SKM-1 (cell line): ENCODE measurements around the gene FCGR2B.
"Not testable (repeated sequence)": the region's sequence is repeated elsewhere in the genome, so short reads cannot be mapped to it uniquely, and the experiment has no call there.

Experiments
- DNase-seq: peaks from one replicate; lab custom pipeline; 2025; ENCODE audit not compliant: unreplicated experiment; lab: John Stamatoyannopoulos, UW

FCGR2B gene

GRCh38 chr1:161647507-161648360 is 15.2 kb upstream of the FCGR2B start:
- DNase-seq, result not testable (repeated sequence)

DNA sequence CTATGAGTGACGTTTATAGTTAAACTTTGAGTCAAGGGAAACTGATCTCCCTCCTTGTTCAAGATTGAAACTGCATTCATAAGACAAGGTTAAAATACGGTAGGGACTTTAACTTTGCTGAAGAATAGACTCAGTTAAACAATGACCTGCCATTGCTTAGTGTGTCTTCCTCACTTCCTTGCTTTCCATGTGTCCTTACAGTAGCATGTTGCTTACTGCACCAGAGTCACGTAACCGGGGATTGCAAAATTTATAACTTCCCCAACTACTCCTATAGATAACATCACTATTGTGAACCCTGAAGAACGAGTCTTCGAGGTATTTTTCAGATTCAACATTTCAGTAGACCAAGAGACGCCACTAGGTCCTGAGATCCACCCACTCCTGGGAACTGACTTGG is 9.4 kb upstream of the FCGR2B start:
- DNase-seq, result not testable (repeated sequence)

DNA sequence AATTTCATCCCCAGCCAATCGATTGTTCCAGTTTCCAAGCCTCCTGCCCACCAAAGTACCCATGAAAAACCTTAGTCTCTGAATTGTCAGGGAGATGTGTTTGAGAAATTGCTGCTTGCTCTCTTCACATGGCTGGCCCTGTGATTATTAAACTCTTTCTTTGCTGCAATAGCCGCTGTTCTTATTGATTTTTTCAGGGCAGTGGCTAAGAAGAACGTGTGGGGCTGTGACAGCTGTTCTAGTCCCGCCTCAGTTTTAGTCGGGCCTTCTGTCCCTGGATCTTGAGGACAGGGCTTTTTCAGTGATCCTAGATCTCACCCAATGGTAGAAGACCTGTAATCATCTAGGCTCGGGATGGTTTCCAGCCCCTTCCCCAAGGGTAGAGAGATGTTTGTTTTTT is 9.0 kb upstream of the FCGR2B start:
- not testable (repeated sequence) for DNase-seq

GRCh38 chr1:161658524-161658923 is 4.4 kb upstream of the FCGR2B start:
- not testable (repeated sequence) for DNase-seq

DNA sequence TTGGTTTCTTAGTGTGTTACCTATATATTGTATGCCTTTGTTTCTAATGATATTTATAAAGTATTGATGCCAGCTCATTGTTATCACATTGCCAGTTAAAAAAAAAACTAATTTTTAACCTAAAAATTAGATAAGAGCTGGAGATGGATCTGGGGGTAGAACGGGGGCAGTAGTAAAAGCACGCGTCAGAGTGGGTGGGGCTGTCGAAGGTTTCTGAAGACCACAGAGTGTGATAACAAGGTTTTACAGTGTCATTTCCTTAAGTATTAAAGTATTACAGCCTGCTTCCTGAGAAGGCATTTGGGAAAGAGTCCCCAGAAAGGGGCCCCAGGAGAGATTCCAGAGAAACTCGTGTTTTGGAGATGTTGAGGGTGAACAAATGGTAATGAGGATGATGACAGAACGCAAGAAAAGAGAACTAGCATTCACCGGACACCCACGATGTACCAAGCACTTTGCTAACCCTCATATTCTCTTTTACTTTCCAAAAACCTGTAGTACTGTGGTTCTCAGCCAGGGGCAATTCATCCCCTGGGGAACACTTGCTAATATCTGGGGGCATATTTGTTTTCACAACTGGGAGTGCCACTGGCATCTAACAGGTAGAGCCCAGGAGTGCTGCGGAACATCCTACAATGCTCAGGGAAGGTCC is 1.2 kb upstream of the FCGR2B start:
- not testable (repeated sequence) for DNase-seq

DNA sequence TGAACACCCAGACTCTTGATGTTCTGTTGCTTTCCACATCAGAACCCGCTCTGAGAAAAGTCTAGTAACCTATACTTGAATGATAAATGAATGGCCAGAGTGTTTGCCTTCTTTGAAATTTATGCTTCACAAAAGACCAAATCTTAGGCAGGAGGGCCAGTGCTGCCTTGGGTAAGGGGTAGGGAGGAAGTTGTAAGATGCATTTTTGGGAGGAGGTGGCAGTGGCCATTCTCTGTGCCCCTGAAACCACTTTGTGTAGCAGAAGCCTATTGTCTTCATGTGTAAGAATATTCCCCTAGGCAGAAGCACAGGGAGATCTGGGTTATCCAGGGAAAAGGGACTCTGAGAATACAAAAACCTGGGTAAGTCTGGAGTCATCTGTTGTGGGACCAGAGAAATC is 626 bp downstream of the FCGR2B start:
- DNase-seq, result not testable (repeated sequence)

DNA sequence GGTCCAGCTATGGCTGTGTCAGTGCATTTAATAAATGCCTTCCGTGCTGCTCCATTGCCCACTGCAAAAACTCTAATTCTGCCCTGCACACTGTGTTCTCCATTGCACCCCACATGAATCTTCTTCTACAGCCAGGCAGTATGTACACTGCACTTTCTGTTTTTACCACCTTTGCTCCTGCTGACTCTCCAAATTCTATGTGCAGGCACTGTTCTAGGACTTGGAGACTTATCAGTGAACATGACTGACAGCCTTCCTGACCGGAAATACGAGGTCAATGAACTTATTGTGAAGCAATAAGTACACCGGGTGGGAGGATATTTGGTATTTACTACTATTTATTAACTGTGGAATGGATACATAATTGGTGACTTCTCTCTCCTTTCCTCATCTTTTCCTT is 1.7 kb downstream of the FCGR2B start:
- not testable (repeated sequence) for DNase-seq

DNA sequence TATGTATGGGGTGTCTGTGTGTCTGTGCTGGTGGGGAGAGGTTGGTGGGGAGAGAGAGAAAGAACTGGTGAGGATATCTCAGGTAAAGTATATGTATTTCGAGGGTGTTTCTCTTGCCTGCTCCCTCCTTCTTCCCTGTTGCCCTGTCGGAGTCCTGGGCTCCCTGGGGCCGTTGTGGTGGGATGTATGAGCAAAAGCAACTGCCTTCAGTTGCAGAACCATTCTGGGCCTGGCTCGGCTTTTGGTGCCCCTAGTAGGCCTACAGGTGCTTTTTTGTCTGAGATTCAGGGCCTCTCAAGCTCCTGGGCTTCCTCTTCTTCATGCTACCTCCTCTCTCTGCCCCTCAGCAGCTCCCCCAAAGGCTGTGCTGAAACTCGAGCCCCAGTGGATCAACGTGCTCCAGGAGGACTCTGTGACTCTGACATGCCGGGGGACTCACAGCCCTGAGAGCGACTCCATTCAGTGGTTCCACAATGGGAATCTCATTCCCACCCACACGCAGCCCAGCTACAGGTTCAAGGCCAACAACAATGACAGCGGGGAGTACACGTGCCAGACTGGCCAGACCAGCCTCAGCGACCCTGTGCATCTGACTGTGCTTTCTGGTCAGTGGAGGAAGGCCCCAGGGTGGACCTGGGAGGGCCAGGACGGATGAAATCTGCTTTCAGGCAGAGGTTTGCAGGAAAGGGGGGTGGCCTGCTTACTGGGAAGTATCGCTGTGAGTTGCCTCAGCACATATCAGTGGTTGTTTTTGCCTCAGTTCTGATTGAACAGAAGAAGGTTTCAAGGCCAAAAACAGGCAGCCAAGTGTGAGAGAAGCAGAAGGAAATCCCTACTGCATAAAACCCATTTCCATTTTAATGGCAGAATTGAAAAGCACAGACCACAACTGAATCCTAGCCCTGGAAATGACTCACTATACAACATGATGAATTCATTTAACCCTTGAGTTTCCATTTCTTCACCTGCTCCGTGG is 8.4 kb downstream of the FCGR2B start:
- not testable (repeated sequence) for DNase-seq

DNA sequence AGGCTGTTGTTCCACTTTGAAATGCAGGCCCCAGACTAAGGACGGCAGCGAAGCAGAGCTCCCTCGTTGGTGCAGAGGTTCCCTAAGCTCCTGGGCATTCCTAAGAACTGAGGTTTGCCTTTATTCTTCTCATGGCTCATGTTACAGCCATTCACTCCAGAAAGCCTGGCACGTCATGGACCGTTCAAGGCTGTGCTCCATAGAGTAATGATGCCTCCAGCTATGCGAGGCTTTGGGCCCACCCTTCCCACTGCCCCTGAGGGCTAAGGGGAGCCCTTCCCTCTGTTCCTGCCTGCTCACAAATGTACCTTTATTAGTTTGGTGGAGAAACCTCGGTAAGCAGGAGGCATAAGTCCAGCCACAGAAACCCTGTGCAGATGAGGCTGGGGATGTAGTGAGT is 10.5 kb downstream of the FCGR2B start:
- DNase-seq, result not testable (repeated sequence)

DNA sequence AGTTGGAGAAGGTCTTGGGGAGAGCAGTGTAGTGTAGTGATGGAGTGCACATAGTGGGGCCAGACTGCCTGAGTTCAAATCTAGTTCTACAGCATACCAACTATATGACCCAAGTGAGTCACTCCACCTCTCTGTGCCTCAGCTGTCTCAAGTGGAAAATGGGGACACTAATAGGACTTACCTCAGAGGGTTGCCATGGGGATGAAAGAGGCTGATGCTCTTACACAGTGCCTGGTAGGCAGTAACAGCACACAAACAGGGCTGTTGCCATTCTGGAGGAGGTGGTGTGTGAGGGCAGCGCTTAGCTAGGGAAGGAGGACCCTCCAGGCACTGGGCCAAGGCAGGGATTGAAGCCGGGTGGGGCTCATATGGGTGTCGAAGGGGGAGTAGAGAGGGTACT is 11.5 kb downstream of the FCGR2B start:
- not testable (repeated sequence) for DNase-seq

- not testable (repeated sequence) for DNase-seq
Measured at GRCh38 chr1:161674908-161675307, 12.0 kb downstream of the FCGR2B start.

- DNase-seq, result no peak
Measured at GRCh38 chr1:161676441-161676840, 13.5 kb downstream of the FCGR2B start.

- no peak for DNase-seq
Measured at GRCh38 chr1:161676958-161677689, 14.2 kb downstream of the FCGR2B start.

DNA sequence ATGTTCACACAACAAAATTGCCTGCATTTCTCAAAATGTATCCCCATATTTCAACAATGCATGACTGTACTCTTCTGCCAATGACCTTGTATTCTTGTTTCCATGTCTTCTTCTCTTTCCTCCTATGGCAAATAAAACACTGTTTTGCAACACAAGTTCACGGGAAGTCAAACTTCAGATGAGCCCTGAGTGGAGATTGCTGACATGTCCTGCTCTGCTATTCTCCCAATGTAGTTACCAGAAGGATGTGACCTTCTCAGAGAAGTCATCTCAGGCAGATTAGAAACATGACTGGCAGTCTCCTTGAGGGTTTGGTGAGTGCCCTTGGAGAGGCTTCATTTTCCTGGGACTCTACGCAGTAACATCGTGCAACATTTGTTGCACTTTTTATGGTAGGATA is 15.6 kb downstream of the FCGR2B start:
- DNase-seq, result no peak

DNA sequence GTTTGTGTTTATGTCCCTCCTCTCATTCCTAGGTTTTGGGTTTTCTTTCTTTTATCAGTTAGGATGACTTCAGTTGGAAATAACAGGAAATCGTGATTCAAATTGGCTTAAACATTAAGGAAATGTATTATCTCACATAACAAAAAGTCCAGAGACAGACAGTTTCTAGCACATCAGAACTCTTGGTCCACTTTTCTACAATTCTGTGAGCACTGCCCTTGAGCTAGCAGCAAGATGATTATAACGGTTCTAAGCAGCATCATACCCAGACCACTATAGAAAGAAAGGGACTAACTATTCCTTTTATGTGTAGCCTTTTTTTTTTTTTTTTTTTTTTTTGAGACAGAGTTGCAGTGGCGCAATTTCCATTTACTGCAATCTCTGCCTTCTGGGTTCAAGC is 18.9 kb downstream of the FCGR2B start:
- no peak for DNase-seq

DNA sequence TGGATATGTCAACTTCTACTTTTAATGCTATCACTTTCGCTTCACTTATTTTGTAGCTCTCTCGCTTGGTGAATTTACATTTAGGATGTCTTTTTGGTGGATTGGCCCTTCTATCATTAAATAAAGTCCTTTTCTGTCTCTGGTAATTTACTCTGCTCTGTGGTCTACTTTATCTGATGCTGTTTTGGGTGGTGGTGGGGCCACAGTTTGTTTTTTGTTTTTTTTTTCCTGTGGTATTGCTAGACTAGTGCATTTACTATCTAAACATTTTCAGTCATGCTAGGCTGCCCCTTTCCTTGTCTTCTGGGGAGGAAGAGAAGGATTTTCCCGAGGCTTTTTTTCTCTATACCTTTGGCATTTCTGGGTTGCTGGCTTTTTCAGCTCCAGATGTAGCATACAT is 26.0 kb downstream of the FCGR2B start:
- DNase-seq, result no peak

GRCh38 chr1:161691846-161692245 is 28.9 kb downstream of the FCGR2B start:
- no peak for DNase-seq

DNA sequence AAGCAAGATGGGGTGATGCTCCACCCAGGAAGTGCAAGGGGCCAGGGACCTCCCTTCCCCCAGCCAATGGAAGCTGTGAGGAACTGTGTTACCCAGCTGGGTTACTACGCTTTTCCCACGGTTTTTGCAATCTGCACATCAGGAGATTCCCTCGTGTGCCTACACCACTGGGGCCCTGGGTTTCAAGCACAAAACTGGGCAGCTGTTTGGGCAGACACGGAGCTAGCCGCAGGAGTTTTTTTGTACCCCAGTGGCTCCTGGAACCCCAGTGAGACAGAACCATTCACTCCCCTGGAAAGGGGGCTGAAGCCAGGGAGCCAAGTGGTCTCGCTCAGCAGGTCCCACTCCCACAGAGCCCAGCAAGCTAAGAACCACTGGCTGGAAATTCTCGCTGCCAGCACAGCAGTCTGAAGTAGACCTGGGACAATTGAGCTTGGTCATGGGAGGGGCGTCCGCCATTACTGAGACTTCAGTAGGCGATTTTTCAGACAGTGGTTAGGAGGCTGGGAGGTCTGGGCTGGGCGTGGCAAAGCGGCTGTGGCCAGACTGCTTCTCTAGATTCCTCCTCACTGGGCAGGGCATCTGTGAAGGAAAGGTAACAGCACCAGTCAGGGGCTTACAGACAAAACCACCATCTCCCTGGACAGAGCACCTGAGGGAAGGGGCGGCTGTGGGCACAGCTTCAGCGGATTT is 30.2 kb downstream of the FCGR2B start:
- DNase-seq, result not testable (repeated sequence)

DNA sequence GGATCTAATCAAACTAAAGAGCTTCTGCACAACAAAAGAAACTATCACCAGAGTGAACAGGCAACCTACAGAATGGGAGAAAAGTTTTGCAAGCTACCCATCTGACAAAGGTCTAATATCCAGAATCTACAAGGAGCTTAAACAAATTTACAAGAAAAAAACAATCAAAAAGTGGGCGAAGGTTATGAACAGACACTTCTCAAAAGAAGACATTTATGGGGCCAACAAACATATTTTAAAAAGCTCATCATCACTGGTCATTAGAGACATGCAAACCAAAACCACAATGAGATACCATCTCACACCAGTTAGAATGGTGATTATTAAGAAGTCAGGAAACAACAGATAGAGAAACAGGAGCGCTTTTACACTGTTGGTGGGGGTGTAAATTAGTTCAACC is 35.4 kb downstream of the FCGR2B start:
- not testable (repeated sequence) for DNase-seq

DNA sequence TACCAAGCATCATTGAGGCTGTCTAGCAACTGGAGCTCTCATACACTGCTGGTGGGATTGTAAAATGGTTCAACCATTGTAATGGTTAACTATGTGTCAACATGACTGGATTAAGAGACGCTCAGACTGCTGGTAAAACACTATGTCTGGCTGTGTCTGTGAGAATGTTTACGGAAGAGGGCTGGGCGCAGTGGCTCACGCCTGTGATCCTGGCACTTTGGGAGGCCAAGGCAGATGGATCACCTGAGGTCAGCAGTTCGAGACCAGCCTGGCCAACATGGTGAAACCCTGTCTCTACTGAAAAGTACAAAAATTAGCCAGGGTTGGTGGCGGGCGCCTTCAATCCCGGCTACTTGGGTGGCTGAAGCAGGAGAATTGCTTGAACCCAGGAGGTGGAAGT is 39.3 kb downstream of the FCGR2B start:
- DNase-seq, result no peak
